Calu3 (cell line): ENCODE data around the gene CEPT1. TPM values are rescaled to one million over a fixed set of nuclear protein-coding genes. Genes with fewer than 3 reads are reported as not detected.

Source experiments
- BruUV-seq: library from RNA; stranded (reverse); fragments of 400-500 nt; replicated peaks from 2 replicates; lab custom pipeline; 2021; lab: Mats Ljungman, UMichigan
- CTCF ChIA-PET: fragments of 300-600 bp; sonication (Branson Sonifier 250); formaldehyde crosslinking; loops from one replicate; lab custom pipeline; 2022; ENCODE audit warnings: antibody characterized with exemption; lab: Charles Lee
- DNase-seq: peaks from one replicate; pipeline ENCODE4 v3.0.0; 2022
- H3K27ac Mint-ChIP-seq: one replicate; pipeline ENCODE4 v1.8.0; 2022; ENCODE audit warnings: mixed read lengths; ENCODE audit not compliant: unreplicated experiment
- H3K27me3 Mint-ChIP-seq: one replicate; pipeline ENCODE4 v1.8.0; 2022; ENCODE audit warnings: mixed read lengths; ENCODE audit not compliant: unreplicated experiment
- H3K36me3 Mint-ChIP-seq: one replicate; pipeline ENCODE4 v1.8.0; 2022; ENCODE audit warnings: mild to moderate bottlenecking, moderate library complexity, mixed read lengths; ENCODE audit not compliant: insufficient read depth, unreplicated experiment
- H3K4me1 Mint-ChIP-seq: one replicate; pipeline ENCODE4 v1.8.0; 2022; ENCODE audit warnings: mild to moderate bottlenecking, low read depth, mixed read lengths; ENCODE audit not compliant: unreplicated experiment
- H3K4me3 Mint-ChIP-seq: one replicate; pipeline ENCODE4 v1.8.0; 2022; ENCODE audit warnings: mild to moderate bottlenecking, low read depth, moderate library complexity, mixed read lengths; ENCODE audit not compliant: unreplicated experiment
- H3K9me3 Mint-ChIP-seq: one replicate; pipeline ENCODE4 v1.8.0; 2022; ENCODE audit warnings: low read depth, mixed read lengths; ENCODE audit not compliant: unreplicated experiment
- CTCF ChIP-seq: fragments of 200-600 bp; IDR thresholded peaks from one replicate; pipeline ENCODE4 v1.8.0; 2022; ENCODE audit warnings: antibody characterized with exemption; ENCODE audit not compliant: unreplicated experiment
- intact Hi-C: fragments of 100-400 bp; cut with micrococcal nuclease; formaldehyde crosslinking; loops from one replicate; pipeline ENCODE4 v1.10.0; 2022; ENCODE audit not compliant: unreplicated experiment
- total RNA-seq: library from RNA; stranded (reverse); gene quantifications from 2 replicates; pipeline ENCODE4 v1.2.3, GENCODE V29; 2022

Gene CEPT1
- total RNA-seq, 1 experiment from 2014 or later, result 24.7 TPM

DNA sequence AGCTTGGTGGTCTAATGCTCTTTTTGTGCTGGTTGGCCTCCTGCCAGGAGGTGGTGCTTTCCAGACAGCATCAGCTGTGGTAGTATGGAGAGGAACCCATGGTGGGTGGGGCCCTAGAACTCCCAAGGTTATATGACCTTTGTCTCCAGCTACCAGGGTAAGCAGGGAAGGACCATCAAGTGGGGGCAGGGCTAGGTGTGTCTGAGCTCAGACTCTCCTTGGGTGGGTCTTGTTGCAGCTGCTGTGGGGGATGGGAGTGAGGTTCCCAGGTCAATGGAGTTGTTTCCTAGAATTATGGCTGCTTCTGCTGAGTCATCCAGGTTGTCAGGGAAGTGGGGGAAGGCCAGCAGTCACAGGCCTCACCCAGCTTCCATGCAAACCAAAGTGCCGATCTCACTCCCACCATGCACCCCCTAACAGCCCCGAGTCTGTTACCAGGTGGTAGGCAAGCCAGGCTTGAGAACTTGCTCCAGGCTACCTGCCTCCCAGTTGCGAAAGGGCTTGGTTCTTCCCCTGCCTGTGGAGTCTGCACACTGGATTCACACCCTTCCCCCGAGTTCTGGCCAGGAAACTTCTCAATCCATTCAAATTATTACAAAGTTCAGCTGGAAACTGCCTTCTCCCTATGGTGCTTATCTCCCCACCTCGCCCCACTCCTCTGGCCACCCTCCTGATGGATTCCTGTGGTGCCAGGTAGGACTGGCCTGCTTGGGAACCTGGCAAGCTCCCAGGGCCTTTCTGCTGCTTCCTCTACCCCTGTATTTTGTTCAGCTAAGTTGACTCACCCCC, 38.0 kb upstream of the CEPT1 start:
- Mint-ChIP-seq H3K4me1 (no peaks in the 10 kb centered on the region), H3K27me3 (no peaks in the 10 kb centered on the region)
- BruUV-seq, result no TSS peak

DNA sequence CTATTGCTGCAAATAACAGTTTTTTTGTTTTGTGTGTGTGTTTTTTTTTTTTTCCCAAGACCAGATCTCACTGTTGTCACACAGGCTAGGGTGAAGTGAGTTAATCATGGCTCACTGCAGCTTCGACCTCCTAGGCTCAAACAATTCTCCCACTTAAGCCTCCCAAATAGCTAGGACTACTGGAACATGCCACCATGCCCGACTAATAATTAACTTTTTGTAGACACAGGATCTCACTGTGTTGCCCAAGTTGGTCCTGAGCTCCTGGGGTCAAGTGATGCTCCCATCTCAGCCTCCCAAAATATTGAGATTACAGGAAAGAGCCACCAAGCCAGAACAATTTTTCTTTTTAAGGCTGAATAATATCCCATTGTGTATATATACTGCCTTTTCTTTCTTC, 35.0 kb upstream of the CEPT1 start:
- no peaks in the 10 kb centered on the region for H3K36me3 Mint-ChIP-seq

More for the DNA sequence above, 38.0 kb upstream of the CEPT1 start:
- intact Hi-C loops, result no loop called here
- no peak overlapping the region for H3K4me3 Mint-ChIP-seq
- no peaks in the 10 kb centered on the region for H3K36me3 Mint-ChIP-seq
- peaks cover 12% of the 10 kb centered on the region for H3K9me3 Mint-ChIP-seq
- CTCF ChIA-PET, result no interaction called here
- DNase-seq, result no peak
- H3K27ac Mint-ChIP-seq, result no peak overlapping the region
- TF ChIP-seq CTCF, result no peak

GRCh38 chr1:111110197-111110899, 29.7 kb upstream of the CEPT1 start:
- no peak overlapping the region for H3K27ac Mint-ChIP-seq
- no peak overlapping the region for H3K4me3 Mint-ChIP-seq
- no TSS peak for BruUV-seq

More for the DNA sequence above, 35.0 kb upstream of the CEPT1 start:
- Mint-ChIP-seq H3K4me3 (no peak overlapping the region), H3K27me3 (no peaks in the 10 kb centered on the region), H3K27ac (no peak overlapping the region), H3K9me3 (peaks cover 15% of the 10 kb centered on the region), H3K4me1 (no peaks in the 10 kb centered on the region)
- intact Hi-C loops, result no loop called here
- BruUV-seq, result no TSS peak
- TF ChIP-seq CTCF, result no peak
- CTCF ChIA-PET, result interaction anchor here (0.7 kb wide), 1 partner anchor 403 kb away, joined by 3 read pairs; no protein-coding TSS in a partner anchor
- DNase-seq, result no peak

GRCh38 chr1:111116496-111116895, 23.5 kb upstream of the CEPT1 start:
- no peak for DNase-seq
- Mint-ChIP-seq H3K36me3 (no peaks in the 10 kb centered on the region), H3K27ac (no peak overlapping the region), H3K27me3 (no peaks in the 10 kb centered on the region), H3K4me3 (no peak overlapping the region), H3K9me3 (no peaks in the 10 kb centered on the region), H3K4me1 (no peaks in the 10 kb centered on the region)
- intact Hi-C loops, result no loop called here
- BruUV-seq, result no TSS peak
- CTCF ChIA-PET, result no interaction called here
- TF ChIP-seq CTCF, result no peak

More at GRCh38 chr1:111110197-111110899, 29.7 kb upstream of the CEPT1 start:
- H3K9me3 Mint-ChIP-seq, result peaks cover 5% of the 10 kb centered on the region
- no peak for TF ChIP-seq CTCF
- no peaks in the 10 kb centered on the region for H3K27me3 Mint-ChIP-seq
- no peaks in the 10 kb centered on the region for H3K36me3 Mint-ChIP-seq
- DNase-seq, result no peak
- H3K4me1 Mint-ChIP-seq, result no peaks in the 10 kb centered on the region
- intact Hi-C loops, result no loop called here
- CTCF ChIA-PET, result no interaction called here
